ENCODE measurements around the gene VGLL4. TPM values are rescaled to one million over a fixed set of nuclear protein-coding genes. Genes with fewer than 3 reads are reported as not detected.
A peak's percentile ranks its signal among the peaks of the same experiment; 100 is the strongest.

Gene VGLL4
- total RNA-seq, 1 experiment from 2014 or later: 42.1 TPM

- WGBS (ENCODE audit: extremely low coverage, insufficient read length, low lambda C conversion rate): no CpG with 5 or more reads among the region's 13 CpGs
- no peak overlapping the region for H2AK5ac ChIP-seq (ENCODE audit: insufficient read length, low read length)
- H3K56ac ChIP-seq (ENCODE audit: insufficient read length, low read depth, low read length): no peak overlapping the region
- H3K14ac ChIP-seq (ENCODE audit: insufficient read depth, low read length): no peak overlapping the region; the same call in 1 of the 2 replicates
- H3K4ac ChIP-seq (ENCODE audit: low read depth, low read length): no peak overlapping the region
- H3K79me2 ChIP-seq (ENCODE audit: insufficient read depth, low read length): no peaks in the 10 kb centered on the region
- no peaks in the 10 kb centered on the region for H3K9me3 ChIP-seq (ENCODE audit: control insufficient read depth, low read depth, low read length)
- no peak overlapping the region for H2AFZ ChIP-seq (ENCODE audit: low read length)
- no peak overlapping the region for H4K91ac ChIP-seq (ENCODE audit: insufficient read length, low read depth, low read length)
- H4K5ac ChIP-seq (ENCODE audit: insufficient read length, low read depth, low read length): no peak overlapping the region
- H3T11ph ChIP-seq (ENCODE audit: low read length): no peak overlapping the region
- no peaks in the 10 kb centered on the region for H3K27me3 ChIP-seq (ENCODE audit: insufficient read depth, low read length)
- peaks cover 3% of the 10 kb centered on the region for H3K79me1 ChIP-seq (ENCODE audit: insufficient read depth, low read depth, low read length, poor library complexity, severe bottlenecking)
- no peak overlapping the region for H3K4me2 ChIP-seq (ENCODE audit: insufficient read depth, insufficient read length, low read length)
- H3K18ac ChIP-seq (ENCODE audit: insufficient read length, low read depth, low read length): no peak overlapping the region
- H3K27ac ChIP-seq (ENCODE audit: insufficient read length, low read depth, low read length): no peak overlapping the region
- H3K23ac ChIP-seq (ENCODE audit: insufficient read length, low read depth, low read length): no peak overlapping the region
- peaks cover 2 to 8% of the 10 kb centered on the region in 2 experiments; a peak in 3 of 4 replicates for H3K4me1 Mint-ChIP-seq
- H4K8ac ChIP-seq (replicated peaks; ENCODE audit: insufficient read length, low read depth, low read length): no peak overlapping the region
- H3K4me3 Mint-ChIP-seq: no peak overlapping the region
- H2BK20ac ChIP-seq (ENCODE audit: low read depth, low read length, poor library complexity, severe bottlenecking): no peak overlapping the region
- H3K27ac Mint-ChIP-seq: peak overlapping the region in 2 of 3 experiments; percentile 32 to 54; a peak in 2 of 7 replicates
- H2BK12ac ChIP-seq (ENCODE audit: insufficient read length, low read depth, low read length): no peak overlapping the region
- peaks cover 4 to 42% (median 40%) of the 10 kb centered on the region in 3 experiments; a peak in 6 of 7 replicates for H3K36me3 Mint-ChIP-seq (ENCODE audit: insufficient read depth in 1 of 3, low read depth in 3 of 3)
- H3K23me2 ChIP-seq (ENCODE audit: insufficient read length, low read depth, low read length, poor library complexity, severe bottlenecking): no peaks in the 10 kb centered on the region
- no peak overlapping the region for H2BK120ac ChIP-seq (ENCODE audit: low read depth, low read length, poor library complexity, severe bottlenecking)
- peaks cover 0 to 2% of the 10 kb centered on the region in 2 experiments; a peak in 2 of 5 replicates for H3K9me3 Mint-ChIP-seq
- H4K20me1 ChIP-seq (ENCODE audit: control insufficient read depth, insufficient read depth, insufficient read length): no peaks in the 10 kb centered on the region
- H2BK5ac ChIP-seq (ENCODE audit: insufficient read length, low read length): no peak overlapping the region
- H3K4me1 ChIP-seq (ENCODE audit: insufficient read depth, low read length): no peaks in the 10 kb centered on the region
- no peak for DNase-seq
- no peak overlapping the region for H3K9ac ChIP-seq (ENCODE audit: extremely low read depth, insufficient read length, low read length)
- no peak overlapping the region for H2BK15ac ChIP-seq (ENCODE audit: low read depth, low read length)
- no peak for TF ChIP-seq CTCF (conservative IDR thresholded peaks at IDR 0.05)
- H3K27me3 Mint-ChIP-seq (ENCODE audit: low read depth): no peaks in the 10 kb centered on the region
Measured at GRCh38 chr3:11555211-11555782, 88.4 kb downstream of the VGLL4 start.

All from H9 (cell line).